ENCODE data around the gene HAND1.

GRCh38 chr5:154482528-154483449 is 4.8 kb upstream of the HAND1 start:
- TF ChIP-seq, protein P1, sequence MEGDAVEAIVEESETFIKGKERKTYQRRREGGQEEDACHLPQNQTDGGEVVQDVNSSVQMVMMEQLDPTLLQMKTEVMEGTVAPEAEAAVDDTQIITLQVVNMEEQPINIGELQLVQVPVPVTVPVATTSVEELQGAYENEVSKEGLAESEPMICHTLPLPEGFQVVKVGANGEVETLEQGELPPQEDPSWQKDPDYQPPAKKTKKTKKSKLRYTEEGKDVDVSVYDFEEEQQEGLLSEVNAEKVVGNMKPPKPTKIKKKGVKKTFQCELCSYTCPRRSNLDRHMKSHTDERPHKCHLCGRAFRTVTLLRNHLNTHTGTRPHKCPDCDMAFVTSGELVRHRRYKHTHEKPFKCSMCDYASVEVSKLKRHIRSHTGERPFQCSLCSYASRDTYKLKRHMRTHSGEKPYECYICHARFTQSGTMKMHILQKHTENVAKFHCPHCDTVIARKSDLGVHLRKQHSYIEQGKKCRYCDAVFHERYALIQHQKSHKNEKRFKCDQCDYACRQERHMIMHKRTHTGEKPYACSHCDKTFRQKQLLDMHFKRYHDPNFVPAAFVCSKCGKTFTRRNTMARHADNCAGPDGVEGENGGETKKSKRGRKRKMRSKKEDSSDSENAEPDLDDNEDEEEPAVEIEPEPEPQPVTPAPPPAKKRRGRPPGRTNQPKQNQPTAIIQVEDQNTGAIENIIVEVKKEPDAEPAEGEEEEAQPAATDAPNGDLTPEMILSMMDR (IDR thresholded peaks at IDR 0.05) = no peak
- no peak for TF ChIP-seq POLR2A (IDR thresholded peaks at IDR 0.05)
- no peak for TF ChIP-seq POLR2AphosphoS5 (IDR thresholded peaks at IDR 0.05)

Measured in gastroesophageal sphincter (tissue), 3 donors.